HG02678 (cell line): ENCODE data around the gene TFDP1.
"Not testable (repeated sequence)": the region's sequence is repeated elsewhere in the genome, so short reads cannot be mapped to it uniquely, and the experiment has no call there.

ENCODE experiments used
- ATAC-seq: cut with Tn5 transposase; IDR thresholded peaks from one replicate; pipeline ENCODE4 v1.9.1; 2021; ENCODE audit warnings: mild to moderate bottlenecking, moderate library complexity; ENCODE audit not compliant: unreplicated experiment

TFDP1 gene

GRCh38 chr13:113613789-113614379 lies 29.3 kb downstream of the TFDP1 start:
- no peak for ATAC-seq

- ATAC-seq: no peak
Observed at GRCh38 chr13:113616281-113616906, 31.8 kb downstream of the TFDP1 start.

DNA sequence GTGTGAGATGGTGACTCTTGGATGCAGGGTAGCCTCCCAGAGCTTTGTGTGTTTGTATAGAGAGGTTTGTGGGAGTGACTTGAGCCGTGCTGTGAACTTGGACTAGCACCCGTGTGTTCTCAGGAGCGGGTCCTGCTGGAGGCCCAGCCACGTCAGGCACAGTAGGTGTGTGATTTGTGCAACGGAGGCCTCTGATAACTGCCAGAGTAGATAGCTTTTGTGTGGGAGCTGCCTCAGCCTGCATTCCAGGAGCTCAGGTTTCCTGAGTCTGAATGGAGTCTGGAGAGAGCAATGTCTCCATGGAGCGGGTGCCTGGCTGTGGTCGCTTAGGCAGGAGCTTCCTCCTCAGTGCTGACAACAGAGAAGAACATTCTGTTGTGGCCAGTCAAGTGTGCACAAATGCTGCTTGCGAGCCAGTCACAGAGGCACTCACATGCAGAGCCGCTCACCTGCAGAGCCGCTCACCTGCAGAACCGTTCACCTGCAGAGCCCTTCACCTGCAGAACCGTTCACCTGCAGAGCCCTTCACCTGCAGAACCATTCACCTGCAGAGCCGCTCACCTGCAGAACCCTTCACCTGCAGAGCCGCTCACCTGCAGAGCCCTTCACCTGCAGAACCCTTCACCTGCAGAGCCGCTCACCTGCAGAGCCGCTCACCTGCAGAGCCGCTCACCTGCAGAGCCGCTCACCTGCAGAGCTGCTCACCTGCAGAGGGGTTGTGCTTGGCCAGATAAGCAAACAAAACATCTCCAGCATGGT lies 32.6 kb downstream of the TFDP1 start:
- no peak for ATAC-seq

- ATAC-seq: no peak
Observed at GRCh38 chr13:113617961-113618360, 33.4 kb downstream of the TFDP1 start.

- no peak for ATAC-seq
Observed at GRCh38 chr13:113618455-113618854, 33.9 kb downstream of the TFDP1 start.

DNA sequence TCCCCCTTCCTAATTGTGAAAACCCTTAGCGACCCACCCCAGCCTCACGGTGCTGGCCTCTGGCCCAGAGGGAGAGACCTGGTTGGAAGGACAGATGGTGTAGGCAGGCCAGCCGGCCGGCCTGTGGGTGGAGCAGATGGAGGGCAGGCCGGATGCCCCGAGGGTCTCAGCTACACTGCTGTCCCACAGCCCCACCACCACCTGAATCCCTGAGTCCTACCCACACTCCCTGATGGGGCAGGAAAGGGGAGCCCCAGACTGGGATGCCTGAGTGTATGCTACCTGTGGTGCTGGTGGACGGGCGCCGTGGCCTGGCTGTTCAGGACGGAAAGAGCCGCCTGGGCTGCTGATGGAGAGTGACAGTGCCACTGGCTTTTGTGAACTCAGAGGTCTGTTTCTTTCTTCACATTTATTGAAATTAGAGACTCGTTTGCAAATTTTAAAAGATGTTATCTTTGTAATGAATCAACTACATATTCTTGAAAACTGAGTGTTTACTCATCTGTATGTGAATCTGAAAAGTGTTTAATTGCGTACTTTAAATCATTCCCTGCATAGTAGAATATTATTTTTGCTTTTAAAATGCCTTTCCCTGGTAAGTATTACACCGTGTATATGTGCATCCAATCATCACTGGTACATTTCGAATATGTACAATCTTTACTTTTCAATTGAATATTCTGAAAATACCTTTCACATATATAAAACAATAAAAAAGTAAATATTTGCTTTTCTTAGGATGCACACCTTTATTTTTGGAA lies 35.7 kb downstream of the TFDP1 start:
- ATAC-seq: no peak

DNA sequence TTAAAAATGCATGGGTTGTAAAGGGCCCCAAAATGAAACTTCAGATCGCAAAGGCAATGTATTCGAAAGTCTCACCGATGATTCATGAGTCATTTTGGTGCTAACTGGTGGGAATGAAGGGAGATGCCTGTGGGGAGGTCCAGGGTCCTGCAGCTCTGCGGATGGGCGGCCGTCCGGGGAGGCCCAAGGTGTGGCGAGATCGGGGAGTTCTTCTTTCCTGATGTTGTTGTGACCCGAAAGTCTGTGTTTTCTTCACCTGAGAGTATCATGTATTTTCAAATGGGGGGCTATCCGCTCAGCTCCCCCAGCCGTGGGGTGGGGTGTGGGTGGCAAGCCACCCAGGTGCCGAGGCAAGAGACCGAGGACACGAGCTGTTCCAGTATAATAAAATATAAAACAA lies 36.5 kb downstream of the TFDP1 start:
- no peak for ATAC-seq

DNA sequence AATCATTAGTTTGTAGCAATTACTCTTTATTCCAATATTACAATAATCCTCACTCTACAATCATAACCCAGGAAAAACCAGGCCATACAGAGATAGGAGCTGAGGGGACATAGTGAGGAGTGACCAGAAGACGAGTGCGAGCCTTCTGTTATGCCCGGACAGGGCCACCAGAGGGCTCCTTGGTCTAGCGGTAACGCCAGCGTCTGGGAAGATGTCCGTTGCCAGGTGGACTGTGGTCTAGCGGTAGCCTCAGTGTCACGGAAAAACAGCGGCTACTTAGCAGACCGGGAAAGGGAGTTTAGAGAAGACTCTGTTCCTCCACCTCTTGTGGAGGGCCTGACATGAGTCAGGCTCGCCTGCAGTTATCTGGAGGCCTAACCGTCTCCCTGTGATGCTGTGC lies 36.9 kb downstream of the TFDP1 start:
- ATAC-seq: not testable (repeated sequence)

GRCh38 chr13:113621986-113622550 lies 37.5 kb downstream of the TFDP1 start:
- not testable (repeated sequence) for ATAC-seq

DNA sequence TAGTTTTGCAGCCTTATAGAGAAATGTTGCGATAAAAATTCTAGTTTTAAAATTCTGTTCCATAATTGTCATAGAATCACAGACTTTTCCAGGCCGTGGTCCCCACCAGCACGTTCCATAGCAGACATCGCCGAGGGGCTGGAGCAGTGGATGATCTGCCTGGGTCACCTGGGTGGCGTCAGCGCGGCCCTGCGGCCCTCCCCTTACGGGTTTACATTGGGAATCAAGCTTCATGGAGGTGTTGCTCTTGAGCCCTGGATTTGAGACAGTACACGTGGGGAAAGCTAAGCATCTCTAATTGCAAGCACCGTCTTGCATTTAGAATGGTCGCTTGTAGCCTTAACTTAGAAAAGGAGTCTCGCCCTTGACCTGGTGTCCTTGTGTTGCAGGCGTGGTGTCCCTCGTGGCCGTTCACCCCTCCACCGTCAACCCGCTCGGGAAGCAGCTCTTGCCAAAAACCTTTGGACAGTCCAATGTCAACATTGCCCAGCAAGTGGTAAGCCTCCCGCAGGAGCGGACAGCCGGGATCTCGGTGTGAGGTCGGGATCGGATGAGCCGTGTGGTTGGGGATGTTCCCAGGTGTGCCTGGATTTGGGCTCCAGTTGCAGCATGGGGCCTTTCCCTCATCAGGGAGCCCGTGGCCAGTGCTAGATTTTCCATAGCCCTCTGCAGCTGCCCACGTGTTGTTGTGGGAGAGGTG lies 38.4 kb downstream of the TFDP1 start:
- ATAC-seq: no peak

GRCh38 chr13:113623491-113624234 lies 39.1 kb downstream of the TFDP1 start:
- no peak for ATAC-seq

GRCh38 chr13:113624235-113624587 lies 39.7 kb downstream of the TFDP1 start:
- no peak for ATAC-seq

DNA sequence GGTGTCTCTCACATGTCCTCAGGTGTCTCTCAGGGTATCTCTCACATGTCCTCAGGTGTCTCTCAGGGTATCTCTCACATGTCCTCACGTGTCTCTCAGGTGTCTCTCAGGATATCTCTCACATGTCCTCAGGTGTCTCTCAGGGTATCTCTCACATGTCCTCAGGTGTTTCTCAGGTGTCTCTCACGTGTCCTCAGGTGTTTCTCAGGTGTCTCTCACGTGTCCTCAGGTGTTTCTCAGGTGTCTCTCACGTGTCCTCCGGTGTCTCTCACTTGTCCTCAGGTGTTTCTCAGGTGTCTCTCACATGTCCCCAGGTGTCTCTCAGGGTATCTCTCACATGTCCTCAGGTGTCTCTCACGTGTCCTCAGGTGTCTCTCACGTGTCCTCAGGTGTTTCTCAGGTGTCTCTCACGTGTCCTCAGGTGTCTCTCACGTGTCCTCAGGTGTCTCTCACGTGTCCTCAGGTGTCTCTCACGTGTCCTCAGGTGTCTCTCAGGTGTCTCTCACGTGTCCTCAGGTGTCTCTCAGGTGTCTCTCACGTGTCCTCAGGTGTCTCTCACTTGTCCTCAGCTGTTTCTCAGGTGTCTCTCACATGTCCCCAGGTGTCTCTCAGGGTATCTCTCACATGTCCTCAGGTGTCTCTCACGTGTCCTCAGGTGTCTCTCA lies 40.2 kb downstream of the TFDP1 start:
- ATAC-seq: not testable (repeated sequence)

DNA sequence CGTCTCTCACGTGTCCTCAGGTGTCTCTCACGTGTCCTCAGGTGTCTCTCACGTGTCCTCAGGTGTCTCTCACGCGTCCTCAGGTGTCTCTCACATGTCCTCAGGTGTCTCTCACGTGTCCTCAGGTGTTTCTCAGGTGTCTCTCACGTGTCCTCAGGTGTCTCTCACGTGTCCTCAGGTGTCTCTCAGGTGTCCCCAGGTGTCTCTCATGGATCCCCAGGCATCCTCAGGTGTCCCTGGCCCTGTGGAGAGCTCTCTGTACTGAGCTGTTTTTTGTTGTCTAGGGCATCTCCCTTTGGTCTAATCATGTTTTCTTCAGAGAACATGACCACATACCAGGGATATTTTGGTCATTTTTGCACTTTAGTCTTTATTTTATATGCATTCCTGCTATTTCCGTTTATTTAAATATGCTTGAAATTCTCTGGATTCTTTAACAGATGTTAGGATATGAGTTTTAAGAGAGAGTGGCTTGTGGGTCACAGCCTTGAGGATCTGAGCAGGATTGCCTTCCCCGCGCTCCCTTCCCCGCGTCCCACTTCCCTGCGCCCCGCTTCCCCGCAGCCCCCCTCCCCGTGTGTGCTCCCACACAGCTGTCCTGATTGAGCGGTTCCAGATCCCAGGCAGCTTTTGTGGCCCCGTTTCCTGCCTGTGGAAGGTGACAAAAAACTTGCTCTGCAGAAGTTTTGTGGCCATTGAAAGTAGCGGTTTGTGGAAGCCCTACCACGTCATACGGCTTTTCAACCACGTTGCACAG lies 41.6 kb downstream of the TFDP1 start:
- ATAC-seq: no peak

- ATAC-seq: no peak
Observed at GRCh38 chr13:113627136-113627535, 42.6 kb downstream of the TFDP1 start.

DNA sequence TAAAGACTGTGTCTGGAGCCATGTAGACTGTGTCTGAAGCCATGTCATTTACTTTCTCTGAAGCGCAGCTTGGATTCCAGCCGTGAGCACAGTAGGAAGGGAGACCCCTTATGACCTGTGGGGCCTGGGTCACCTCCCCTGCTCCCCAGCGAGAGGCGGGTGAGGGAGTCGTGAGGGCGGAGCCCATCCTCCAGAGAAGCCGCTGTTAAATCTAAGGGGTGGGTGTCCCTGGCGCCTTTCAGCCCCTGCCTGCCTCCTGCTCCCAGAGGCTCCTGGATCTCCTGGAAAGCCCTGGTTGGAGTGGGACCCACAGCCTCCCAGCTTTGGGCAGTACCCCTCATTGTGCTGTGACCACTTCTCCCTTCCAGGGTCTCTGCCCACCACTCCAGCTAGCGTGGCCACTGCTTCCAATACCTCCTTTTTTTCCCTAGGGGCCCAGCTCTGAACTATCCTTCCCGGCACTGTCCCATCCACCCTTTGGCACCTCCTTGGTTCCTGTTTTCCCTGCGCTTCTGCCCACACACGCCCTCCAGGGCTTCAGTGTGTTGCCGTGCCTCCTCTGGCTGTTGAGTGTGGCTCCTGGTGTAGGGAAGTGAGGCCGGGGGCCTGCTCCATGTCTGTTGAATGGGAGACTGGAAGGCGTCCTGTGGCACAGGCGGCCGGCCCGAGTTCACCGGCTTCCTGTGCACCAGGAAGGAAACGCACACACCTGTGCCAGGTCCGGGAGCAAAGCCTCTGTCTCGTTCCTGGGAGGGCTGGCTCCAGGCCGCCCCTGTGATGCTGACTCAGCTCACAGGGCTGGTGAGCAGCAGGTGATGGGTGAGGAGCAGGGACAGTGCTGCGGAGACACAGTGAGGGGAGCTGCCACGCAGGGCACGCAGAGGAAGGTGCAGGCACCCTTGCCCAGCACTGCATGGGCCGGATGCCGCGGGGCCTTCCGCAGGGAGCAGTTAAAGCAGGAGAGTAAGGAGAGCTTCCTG lies 44.0 kb downstream of the TFDP1 start:
- ATAC-seq: no peak

DNA sequence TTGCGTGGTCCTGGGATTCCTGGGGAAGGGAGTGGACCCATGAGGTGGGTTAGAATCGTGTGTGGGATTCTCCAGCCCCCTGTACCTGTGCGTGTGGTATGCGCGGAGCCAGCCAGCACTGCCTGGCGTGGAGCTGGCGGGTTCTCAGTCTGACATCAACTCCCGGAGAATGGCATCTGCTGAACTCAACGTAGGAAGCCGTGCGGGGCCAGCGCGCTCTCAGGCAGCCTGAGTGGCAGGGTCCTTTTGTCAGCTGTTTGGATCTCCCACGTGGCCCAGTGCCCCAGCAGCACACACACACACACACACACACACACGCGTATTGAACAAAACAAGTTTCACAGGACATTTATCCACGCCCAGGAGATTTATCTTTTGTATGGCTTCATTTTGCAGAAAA lies 45.3 kb downstream of the TFDP1 start:
- ATAC-seq: no peak

DNA sequence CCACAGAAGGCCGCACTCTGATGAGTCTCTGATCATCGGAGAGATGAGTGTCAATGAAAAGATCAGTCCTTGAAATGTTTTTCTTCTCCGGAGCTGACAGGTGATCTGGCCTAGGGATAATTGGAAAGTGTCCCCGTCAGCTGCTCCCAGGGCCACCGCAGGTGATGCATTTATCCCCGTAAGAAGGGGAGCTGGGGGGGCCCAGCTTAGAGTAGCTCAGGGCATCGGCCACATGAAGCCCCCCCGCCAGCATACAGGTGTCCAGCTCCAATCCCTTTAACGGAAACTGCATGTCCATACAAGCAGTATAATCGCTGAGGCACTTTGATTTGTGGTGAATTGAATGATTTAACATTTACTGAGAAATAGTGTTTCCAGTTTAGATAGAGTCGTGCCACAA lies 45.7 kb downstream of the TFDP1 start:
- ATAC-seq: no peak
